NK-92 (cell line): Measurements from ENCODE around the gene FBXW5.

Experiments
- DNase-seq: peaks from one replicate; lab custom pipeline; 2025; ENCODE audit not compliant: unreplicated experiment; lab: John Stamatoyannopoulos, UW

FBXW5 gene

GRCh38 chr9:136913701-136914438 lies 30.7 kb downstream of the FBXW5 start:
- no peak for DNase-seq

DNA sequence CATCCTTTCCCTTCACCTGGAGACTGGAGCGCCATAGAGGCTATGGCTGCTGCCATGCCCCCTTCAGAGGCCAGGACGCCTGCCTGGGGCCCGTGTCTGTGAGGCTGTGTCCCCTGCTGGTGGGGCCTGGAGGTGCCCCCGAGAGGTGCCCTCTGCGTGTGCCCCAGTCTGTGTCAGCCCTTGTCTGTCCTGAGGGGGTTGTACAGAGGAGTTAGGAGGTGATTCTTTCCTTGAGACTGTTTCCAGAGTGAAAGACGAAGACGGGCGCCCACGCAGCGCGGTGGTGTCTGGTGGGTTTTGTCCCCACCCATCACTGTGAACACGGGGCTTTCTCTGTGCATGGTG lies 33.7 kb downstream of the FBXW5 start:
- no peak for DNase-seq

GRCh38 chr9:136910197-136910900 lies 34.2 kb downstream of the FBXW5 start:
- no peak for DNase-seq

GRCh38 chr9:136907011-136907914 lies 37.3 kb downstream of the FBXW5 start:
- DNase-seq = no peak

DNA sequence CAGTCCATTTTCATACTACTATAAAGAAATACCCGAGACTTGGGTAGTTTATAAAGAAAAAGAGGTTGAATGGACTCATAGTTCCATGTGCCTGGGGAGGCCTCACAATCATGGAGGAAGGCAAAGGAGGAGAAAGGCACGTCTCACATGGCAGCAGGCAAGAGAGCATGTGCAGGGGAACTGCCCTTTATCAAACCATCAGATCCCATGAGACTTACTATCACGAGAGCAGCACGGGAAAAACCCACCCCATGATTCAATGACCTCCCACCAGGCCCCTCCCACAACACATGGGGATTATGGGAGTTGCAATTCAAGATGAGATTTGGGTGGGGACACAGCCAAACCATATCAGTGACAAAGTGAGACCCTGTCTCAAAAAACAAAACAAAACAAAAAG lies 38.3 kb downstream of the FBXW5 start:
- no peak for DNase-seq

GRCh38 chr9:136903041-136903554 lies 41.4 kb downstream of the FBXW5 start:
- DNase-seq = no peak

GRCh38 chr9:136902259-136902821 lies 42.2 kb downstream of the FBXW5 start:
- DNase-seq = no peak

GRCh38 chr9:136901516-136902258 lies 42.9 kb downstream of the FBXW5 start:
- DNase-seq = no peak

- DNase-seq = no peak
These were observed 43.5 kb downstream of the FBXW5 start for GRCh38 chr9:136900988-136901515.

DNA sequence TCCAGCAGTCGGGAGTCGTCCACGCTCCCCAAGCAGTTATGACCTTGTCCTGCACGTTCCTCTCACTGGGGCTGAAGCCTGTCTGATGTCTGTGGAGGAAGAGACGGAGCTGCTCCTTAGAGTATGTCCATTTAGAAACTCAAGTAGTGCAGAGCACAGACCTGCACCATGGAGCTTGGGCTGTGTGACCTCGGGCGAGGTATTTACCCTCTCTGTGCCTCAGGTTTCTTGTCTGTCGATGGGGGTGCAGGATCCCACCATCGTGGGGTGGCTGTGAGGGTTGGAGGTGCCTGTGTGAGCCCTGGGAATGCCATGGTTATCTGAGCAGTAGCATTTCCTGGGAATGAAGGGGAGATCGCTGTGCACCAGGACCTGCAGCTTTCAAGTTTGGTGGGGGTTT lies 44.0 kb downstream of the FBXW5 start:
- DNase-seq = no peak

- DNase-seq = no peak
These were observed 45.3 kb downstream of the FBXW5 start for GRCh38 chr9:136899196-136899595.

GRCh38 chr9:136898483-136899100 lies 45.9 kb downstream of the FBXW5 start:
- DNase-seq = no peak

DNA sequence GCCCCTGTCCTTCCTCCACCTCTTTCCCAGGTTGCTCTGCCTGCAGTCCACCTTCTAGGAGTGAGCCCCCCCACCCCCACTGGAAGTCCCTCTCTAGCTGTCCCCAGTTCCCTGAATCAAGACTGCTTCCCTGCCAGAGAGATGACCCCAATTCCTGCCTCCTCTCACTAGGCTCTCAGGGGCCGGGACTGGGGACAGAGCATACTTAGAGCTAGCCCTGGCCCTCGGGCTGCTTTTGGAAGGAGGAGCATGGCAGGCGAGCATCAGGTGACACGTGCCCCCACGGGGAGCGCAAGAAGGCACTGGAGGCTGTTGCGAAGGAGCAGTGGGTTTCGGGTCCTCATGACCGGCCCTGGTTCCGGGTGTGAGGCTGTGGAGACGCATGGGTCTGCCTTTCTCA lies 48.5 kb downstream of the FBXW5 start:
- DNase-seq = no peak

- no peak for DNase-seq
These were observed 53.9 kb downstream of the FBXW5 start for GRCh38 chr9:136890661-136891060.
